ENCODE measurements around the gene RNF149.

DNA sequence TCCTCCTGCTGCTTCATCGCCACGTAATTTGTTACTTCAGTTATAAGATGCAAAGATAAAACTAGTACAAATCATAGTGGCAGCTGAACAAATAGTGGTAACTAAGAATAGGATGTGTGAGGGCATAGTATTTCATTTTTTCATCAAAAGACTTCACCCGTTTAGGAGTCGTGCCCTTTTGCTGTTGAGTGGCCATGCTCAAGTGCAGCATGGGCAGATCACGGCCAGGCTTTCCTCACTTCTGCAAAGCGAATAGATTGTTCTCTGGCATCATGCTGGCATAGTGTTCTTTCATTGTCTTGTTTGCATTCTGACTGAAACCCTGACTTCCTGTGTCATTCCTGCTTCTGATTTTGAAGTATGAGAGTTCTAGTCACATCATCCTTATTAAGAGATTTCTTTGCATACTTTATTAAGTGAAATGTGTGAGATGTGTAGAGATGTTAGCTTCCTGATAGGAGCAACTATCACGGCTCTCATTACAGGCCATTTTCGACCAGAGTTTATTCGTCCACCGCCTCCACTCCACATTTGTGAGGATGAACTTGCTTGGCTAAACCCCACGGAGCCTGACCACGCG is 44.1 kb downstream of the RNF149 start:
- TF ChIP-seq POLR2A (IDR thresholded peaks at IDR 0.05; ENCODE audit: low read depth, low read length) (no peak), POLR2AphosphoS5 (IDR thresholded peaks at IDR 0.05; ENCODE audit: insufficient read depth, low read depth, low read length) (no peak), EZH2 (IDR thresholded peaks at IDR 0.05; ENCODE audit: borderline replicate concordance, low read depth, low read length, severe bottlenecking) (no peak), JUN (IDR thresholded peaks at IDR 0.05; ENCODE audit: borderline replicate concordance, insufficient read depth, insufficient read length, low read depth) (no peak), FOS (IDR thresholded peaks at IDR 0.05; ENCODE audit: borderline replicate concordance, insufficient read depth, low read length) (no peak), MYC (IDR thresholded peaks at IDR 0.05; ENCODE audit: low read depth, low read length) (no peak)
- TF ChIP-seq, protein P1, sequence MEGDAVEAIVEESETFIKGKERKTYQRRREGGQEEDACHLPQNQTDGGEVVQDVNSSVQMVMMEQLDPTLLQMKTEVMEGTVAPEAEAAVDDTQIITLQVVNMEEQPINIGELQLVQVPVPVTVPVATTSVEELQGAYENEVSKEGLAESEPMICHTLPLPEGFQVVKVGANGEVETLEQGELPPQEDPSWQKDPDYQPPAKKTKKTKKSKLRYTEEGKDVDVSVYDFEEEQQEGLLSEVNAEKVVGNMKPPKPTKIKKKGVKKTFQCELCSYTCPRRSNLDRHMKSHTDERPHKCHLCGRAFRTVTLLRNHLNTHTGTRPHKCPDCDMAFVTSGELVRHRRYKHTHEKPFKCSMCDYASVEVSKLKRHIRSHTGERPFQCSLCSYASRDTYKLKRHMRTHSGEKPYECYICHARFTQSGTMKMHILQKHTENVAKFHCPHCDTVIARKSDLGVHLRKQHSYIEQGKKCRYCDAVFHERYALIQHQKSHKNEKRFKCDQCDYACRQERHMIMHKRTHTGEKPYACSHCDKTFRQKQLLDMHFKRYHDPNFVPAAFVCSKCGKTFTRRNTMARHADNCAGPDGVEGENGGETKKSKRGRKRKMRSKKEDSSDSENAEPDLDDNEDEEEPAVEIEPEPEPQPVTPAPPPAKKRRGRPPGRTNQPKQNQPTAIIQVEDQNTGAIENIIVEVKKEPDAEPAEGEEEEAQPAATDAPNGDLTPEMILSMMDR (IDR thresholded peaks at IDR 0.05; ENCODE audit: extremely low read depth in 1 of 2, insufficient read depth in 1 of 2, low read depth in 1 of 2, low read length in 2 of 2): no peak
- TF ChIP-seq, protein P2, sequence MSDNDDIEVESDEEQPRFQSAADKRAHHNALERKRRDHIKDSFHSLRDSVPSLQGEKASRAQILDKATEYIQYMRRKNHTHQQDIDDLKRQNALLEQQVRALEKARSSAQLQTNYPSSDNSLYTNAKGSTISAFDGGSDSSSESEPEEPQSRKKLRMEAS (IDR thresholded peaks at IDR 0.05; ENCODE audit: insufficient read depth, insufficient read length): no peak

All from endothelial cell of umbilical vein (primary cell).